Suprapubic skin (tissue), 4 donors: ENCODE data around the gene NAT16. TPM values are rescaled to one million over a fixed set of nuclear protein-coding genes. Genes with fewer than 3 reads are reported as not detected.

ENCODE experiments used
- DNase-seq, 2 donors: peaks; one replicate each; pipeline ENCODE4 v3.0.0-alpha.2; 2019; ENCODE audit warnings: low spot score in 2 of 2
- H3K27ac ChIP-seq: fragments of 200-600 bp; sonication (generic); one replicate; pipeline ENCODE4 v1.5.1; 2019
- H3K27me3 ChIP-seq: fragments of 200-600 bp; sonication (generic); one replicate; pipeline ENCODE4 v1.5.1; 2019
- H3K36me3 ChIP-seq: fragments of 200-600 bp; sonication (generic); one replicate; pipeline ENCODE4 v1.5.1; 2019
- H3K4me1 ChIP-seq: fragments of 200-600 bp; sonication (generic); one replicate; pipeline ENCODE4 v1.5.1; 2019
- H3K4me3 ChIP-seq: fragments of 200-600 bp; sonication (generic); one replicate; pipeline ENCODE4 v1.5.1; 2019; ENCODE audit warnings: mild to moderate bottlenecking
- H3K9me3 ChIP-seq: fragments of 200-600 bp; sonication (generic); one replicate; pipeline ENCODE4 v1.5.1; 2019
- CTCF ChIP-seq, 2 donors: fragments of 200-600 bp in 1 of 2; fragments of 450-650 bp in 1 of 2; sonication (generic) in 1 of 2; IDR thresholded peaks; one replicate each; pipeline ENCODE4 v1.5.1; 2016 to 2019; ENCODE audit warnings: antibody characterized with exemption in 2 of 2, mild to moderate bottlenecking in 1 of 2, moderate library complexity in 1 of 2
- EP300 ChIP-seq: sonication (generic); formaldehyde crosslinking; IDR thresholded peaks from one replicate; pipeline ENCODE4 v1.6.1; 2017; ENCODE audit warnings: antibody characterized with exemption
- POLR2A ChIP-seq, 2 donors: fragments of 450-650 bp; IDR thresholded peaks; one replicate each; pipeline ENCODE4 v1.6.1; 2017; ENCODE audit warnings: antibody characterized with exemption in 2 of 2, mild to moderate bottlenecking in 2 of 2, moderate library complexity in 2 of 2
- POLR2AphosphoS5 ChIP-seq, 3 donors: sonication (generic); formaldehyde crosslinking; IDR thresholded peaks; one replicate each; pipeline ENCODE4 v1.6.1; 2017; ENCODE audit warnings: antibody characterized with exemption in 3 of 3
- WGBS: methylation state at CpG from one replicate; pipeline ENCODE4 v1.1.5; 2018; 5-methylcytosine and 5-hydroxymethylcytosine counted together
- total RNA-seq, 4 donors: library from RNA; depleted of rRNA; stranded (reverse); fragments of >200 nt; gene quantifications; one replicate each; pipeline ENCODE4 v1.1.0, GENCODE V29; 2016

NAT16 gene
- total RNA-seq = not detected

GRCh38 chr7:101180130-101180755 lies at the start of gene NAT16:
NAT16 (minus strand) TSS chr7:101180293; CDS start chr7:101174807, 5,486 bp downstream.
- DNase-seq = no peak
- Histone ChIP-seq H3K27me3 (peaks cover 85% of the 10 kb centered on the region), H3K9me3 (no peaks in the 10 kb centered on the region), H3K4me1 (peaks cover 18% of the 10 kb centered on the region), H3K4me3 (no peak within 1 kb of the TSS), H3K27ac (no peak within 1 kb of the TSS), H3K36me3 (no peaks in the 10 kb centered on the region)
- WGBS = 10% methylated on average over 24 of the region's 56 CpGs
- TF ChIP-seq POLR2A (IDR thresholded peaks at IDR 0.05) (no peak), CTCF (IDR thresholded peaks at IDR 0.05) (no peak), POLR2AphosphoS5 (IDR thresholded peaks at IDR 0.05) (no peak), EP300 (no peak)

GRCh38 chr7:101226721-101227120 lies 46.6 kb upstream of the NAT16 start:
- TF ChIP-seq POLR2AphosphoS5 (IDR thresholded peaks at IDR 0.05) (no peak), EP300 (no peak), POLR2A (IDR thresholded peaks at IDR 0.05) (no peak), CTCF (IDR thresholded peaks at IDR 0.05) (no peak)

GRCh38 chr7:101225650-101226049 lies 45.6 kb upstream of the NAT16 start:
- Histone ChIP-seq H3K4me3 (no peak overlapping the region), H3K36me3 (peaks cover 60% of the 10 kb centered on the region), H3K27ac (no peak overlapping the region), H3K4me1 (no peaks in the 10 kb centered on the region), H3K9me3 (no peaks in the 10 kb centered on the region), H3K27me3 (no peaks in the 10 kb centered on the region)
- no peak for DNase-seq
- TF ChIP-seq EP300 (no peak), POLR2A (IDR thresholded peaks at IDR 0.05) (no peak), CTCF (IDR thresholded peaks at IDR 0.05) (no peak), POLR2AphosphoS5 (IDR thresholded peaks at IDR 0.05) (no peak)
- WGBS = 98% methylated on average over 6 of the region's 6 CpGs

More at GRCh38 chr7:101226721-101227120, 46.6 kb upstream of the NAT16 start:
- Histone ChIP-seq H3K4me1 (peaks cover 2% of the 10 kb centered on the region), H3K4me3 (no peak overlapping the region), H3K27me3 (no peaks in the 10 kb centered on the region), H3K36me3 (peaks cover 60% of the 10 kb centered on the region), H3K27ac (no peak overlapping the region), H3K9me3 (no peaks in the 10 kb centered on the region)
- WGBS = 68% methylated on average over 9 of the region's 9 CpGs
- no peak for DNase-seq

GRCh38 chr7:101223528-101223927 lies 43.4 kb upstream of the NAT16 start:
- Histone ChIP-seq H3K4me1 (peaks cover 12% of the 10 kb centered on the region), H3K9me3 (no peaks in the 10 kb centered on the region), H3K27me3 (no peaks in the 10 kb centered on the region), H3K4me3 (no peak overlapping the region), H3K36me3 (peaks cover 51% of the 10 kb centered on the region), H3K27ac (no peak overlapping the region)
- TF ChIP-seq CTCF (IDR thresholded peaks at IDR 0.05) (no peak), POLR2AphosphoS5 (IDR thresholded peaks at IDR 0.05) (no peak), EP300 (no peak)
- 95% methylated on average over 13 of the region's 15 CpGs for WGBS
- DNase-seq = no peak

GRCh38 chr7:101222275-101222830 lies 42.3 kb upstream of the NAT16 start:
- peaks cover 44% of the 10 kb centered on the region for H3K36me3 ChIP-seq
- no peak overlapping the region for H3K27ac ChIP-seq
- peaks cover 15% of the 10 kb centered on the region for H3K4me1 ChIP-seq
- TF ChIP-seq POLR2A (IDR thresholded peaks at IDR 0.05) (no peak), EP300 (no peak), CTCF (IDR thresholded peaks at IDR 0.05) (no peak), POLR2AphosphoS5 (IDR thresholded peaks at IDR 0.05) (no peak)
- WGBS = 88% methylated on average over 20 of the region's 27 CpGs
- no peaks in the 10 kb centered on the region for H3K27me3 ChIP-seq
- no peak overlapping the region for H3K4me3 ChIP-seq
- no peak for DNase-seq
- H3K9me3 ChIP-seq = no peaks in the 10 kb centered on the region
